ENCODE results near the gene CRACR2A.

CRACR2A gene

GRCh38 chr12:3601461-3602150, 151.3 kb downstream of the CRACR2A start:
- no peak for DNase-seq (ENCODE audit: low spot score)
- Histone ChIP-seq H3K27me3 (ENCODE audit: insufficient read depth, poor library complexity, severe bottlenecking) (no peaks in the 10 kb centered on the region), H3K36me3 (ENCODE audit: low read depth) (no peaks in the 10 kb centered on the region), H3K4me3 (ENCODE audit: severe bottlenecking) (no peak overlapping the region), H3K9me3 (ENCODE audit: severe bottlenecking) (no peaks in the 10 kb centered on the region), H3K4me1 (ENCODE audit: insufficient read depth, poor library complexity, severe bottlenecking) (no peaks in the 10 kb centered on the region), H3K27ac (ENCODE audit: poor library complexity, severe bottlenecking) (no peak overlapping the region)
- no peak for ATAC-seq (ENCODE audit: low read depth)
- no peak for TF ChIP-seq CTCF (IDR thresholded peaks at IDR 0.05; ENCODE audit: poor library complexity, severe bottlenecking)

- H3K4me1 ChIP-seq (ENCODE audit: insufficient read depth, poor library complexity, severe bottlenecking): no peaks in the 10 kb centered on the region
- ATAC-seq (ENCODE audit: low read depth) (no peak), DNase-seq (ENCODE audit: low spot score) (no peak)
- H3K4me3 ChIP-seq (ENCODE audit: severe bottlenecking): no peak overlapping the region
- H3K9me3 ChIP-seq (ENCODE audit: severe bottlenecking): no peaks in the 10 kb centered on the region
- no peaks in the 10 kb centered on the region for H3K36me3 ChIP-seq (ENCODE audit: low read depth)
- H3K27me3 ChIP-seq (ENCODE audit: insufficient read depth, poor library complexity, severe bottlenecking): no peaks in the 10 kb centered on the region
- TF ChIP-seq CTCF (IDR thresholded peaks at IDR 0.05; ENCODE audit: poor library complexity, severe bottlenecking): no peak
- no peak overlapping the region for H3K27ac ChIP-seq (ENCODE audit: poor library complexity, severe bottlenecking)
Observed at GRCh38 chr12:3600951-3601350, 152.0 kb downstream of the CRACR2A start.

GRCh38 chr12:3600039-3600720, 152.7 kb downstream of the CRACR2A start:
- Histone ChIP-seq H3K27ac (ENCODE audit: poor library complexity, severe bottlenecking) (no peak overlapping the region), H3K9me3 (ENCODE audit: severe bottlenecking) (no peaks in the 10 kb centered on the region), H3K4me1 (ENCODE audit: insufficient read depth, poor library complexity, severe bottlenecking) (no peaks in the 10 kb centered on the region), H3K36me3 (ENCODE audit: low read depth) (no peaks in the 10 kb centered on the region), H3K4me3 (ENCODE audit: severe bottlenecking) (no peak overlapping the region), H3K27me3 (ENCODE audit: insufficient read depth, poor library complexity, severe bottlenecking) (no peaks in the 10 kb centered on the region)
- no peak for DNase-seq (ENCODE audit: low spot score)
- no peak for ATAC-seq (ENCODE audit: low read depth)
- no peak for TF ChIP-seq CTCF (IDR thresholded peaks at IDR 0.05; ENCODE audit: poor library complexity, severe bottlenecking)

GRCh38 chr12:3598896-3599860, 153.7 kb downstream of the CRACR2A start:
- no peaks in the 10 kb centered on the region for H3K4me1 ChIP-seq (ENCODE audit: insufficient read depth, poor library complexity, severe bottlenecking)
- no peaks in the 10 kb centered on the region for H3K9me3 ChIP-seq (ENCODE audit: severe bottlenecking)
- H3K27me3 ChIP-seq (ENCODE audit: insufficient read depth, poor library complexity, severe bottlenecking): no peaks in the 10 kb centered on the region
- H3K4me3 ChIP-seq (ENCODE audit: severe bottlenecking): no peak overlapping the region
- no peak for ATAC-seq (ENCODE audit: low read depth)
- no peak overlapping the region for H3K27ac ChIP-seq (ENCODE audit: poor library complexity, severe bottlenecking)
- H3K36me3 ChIP-seq (ENCODE audit: low read depth): no peaks in the 10 kb centered on the region
- DNase-seq (ENCODE audit: low spot score): no peak
- TF ChIP-seq CTCF (IDR thresholded peaks at IDR 0.05; ENCODE audit: poor library complexity, severe bottlenecking): no peak
